HEK293 (cell line): ENCODE results near the gene MLX.
A peak's percentile ranks its signal among the peaks of the same experiment; 100 is the strongest.

Experiments used
- GLIS1 ChIP-seq: fragments of 450-650 bp; formaldehyde crosslinking; IDR thresholded peaks from 2 replicates; pipeline ENCODE4 v1.5.1; 2016; ENCODE audit warnings: missing biosample characterization, missing genetic modification characterization
- IKZF3 ChIP-seq: fragments of 450-650 bp; IDR thresholded peaks from 2 replicates; pipeline ENCODE4 v1.5.0; 2018; ENCODE audit warnings: missing biosample characterization, mild to moderate bottlenecking, missing genetic modification characterization, moderate library complexity
- KLF1 ChIP-seq: fragments of 450-650 bp; formaldehyde crosslinking; IDR thresholded peaks from 2 replicates; pipeline ENCODE4 v1.5.1; 2016; ENCODE audit warnings: missing biosample characterization, missing genetic modification characterization
- KLF16 ChIP-seq: fragments of 450-650 bp; formaldehyde crosslinking; IDR thresholded peaks from 2 replicates; pipeline ENCODE4 v1.5.1; 2017; ENCODE audit warnings: missing biosample characterization, missing genetic modification characterization
- KLF9 ChIP-seq: fragments of 450-650 bp; formaldehyde crosslinking; IDR thresholded peaks from 2 replicates; pipeline ENCODE4 v1.5.1; 2016; ENCODE audit warnings: missing biosample characterization, missing genetic modification characterization, low read depth
- MYNN ChIP-seq: fragments of 450-650 bp; formaldehyde crosslinking; IDR thresholded peaks from 2 replicates; pipeline ENCODE4 v1.5.1; 2016; ENCODE audit warnings: missing biosample characterization, missing genetic modification characterization, borderline replicate concordance
- OSR2 ChIP-seq: fragments of 450-650 bp; formaldehyde crosslinking; IDR thresholded peaks from 2 replicates; pipeline ENCODE4 v1.5.1; 2016; ENCODE audit warnings: missing biosample characterization, missing genetic modification characterization
- PATZ1 ChIP-seq: fragments of 450-650 bp; formaldehyde crosslinking; IDR thresholded peaks from 2 replicates; pipeline ENCODE4 v1.5.1; 2016; ENCODE audit warnings: missing biosample characterization, missing genetic modification characterization
- REST ChIP-seq: fragments of 450-650 bp; formaldehyde crosslinking; IDR thresholded peaks from 2 replicates; pipeline ENCODE4 v1.5.1; 2016; ENCODE audit warnings: missing biosample characterization, missing genetic modification characterization
- SP7 ChIP-seq: fragments of 450-650 bp; formaldehyde crosslinking; IDR thresholded peaks from 2 replicates; pipeline ENCODE4 v1.5.1; 2016; ENCODE audit warnings: missing biosample characterization, missing genetic modification characterization
- WT1 ChIP-seq: fragments of 450-650 bp; formaldehyde crosslinking; IDR thresholded peaks from 2 replicates; pipeline ENCODE4 v1.5.1; 2016; ENCODE audit warnings: missing biosample characterization, missing genetic modification characterization
- ZBTB17 ChIP-seq: fragments of 450-650 bp; formaldehyde crosslinking; IDR thresholded peaks from 2 replicates; pipeline ENCODE4 v1.5.1; 2016; ENCODE audit warnings: missing biosample characterization, missing genetic modification characterization
- ZBTB20 ChIP-seq: fragments of 450-650 bp; formaldehyde crosslinking; IDR thresholded peaks from 2 replicates; pipeline ENCODE4 v1.5.1; 2016; ENCODE audit warnings: missing biosample characterization, missing genetic modification characterization
- ZBTB21 ChIP-seq: fragments of 450-650 bp; formaldehyde crosslinking; IDR thresholded peaks from 2 replicates; pipeline ENCODE4 v1.5.1; 2017; ENCODE audit warnings: missing biosample characterization, missing genetic modification characterization
- ZBTB8A ChIP-seq: fragments of 450-650 bp; formaldehyde crosslinking; IDR thresholded peaks from 2 replicates; pipeline ENCODE4 v1.5.1; 2016; ENCODE audit warnings: missing biosample characterization, missing genetic modification characterization
- ZNF146 ChIP-seq: fragments of 450-650 bp; formaldehyde crosslinking; IDR thresholded peaks from 2 replicates; pipeline ENCODE4 v1.5.1; 2016; ENCODE audit warnings: missing biosample characterization, missing genetic modification characterization
- ZNF2 ChIP-seq: fragments of 450-650 bp; formaldehyde crosslinking; IDR thresholded peaks from 2 replicates; pipeline ENCODE4 v1.5.1; 2016; ENCODE audit warnings: missing biosample characterization, missing genetic modification characterization
- ZNF248 ChIP-seq: fragments of 450-650 bp; formaldehyde crosslinking; IDR thresholded peaks from 2 replicates; pipeline ENCODE4 v1.5.1; 2017; ENCODE audit warnings: missing biosample characterization, missing genetic modification characterization
- ZNF501 ChIP-seq: fragments of 450-650 bp; formaldehyde crosslinking; IDR thresholded peaks from 2 replicates; pipeline ENCODE4 v1.5.1; 2016; ENCODE audit warnings: missing biosample characterization, missing genetic modification characterization
- ZNF544 ChIP-seq: fragments of 450-650 bp; formaldehyde crosslinking; IDR thresholded peaks from 2 replicates; pipeline ENCODE4 v1.5.0; 2017; ENCODE audit warnings: missing biosample characterization, missing genetic modification characterization
- ZNF571 ChIP-seq: fragments of 450-650 bp; formaldehyde crosslinking; IDR thresholded peaks from 2 replicates; pipeline ENCODE4 v1.5.0; 2017; ENCODE audit warnings: missing biosample characterization, missing genetic modification characterization
- ZNF585B ChIP-seq: fragments of 450-650 bp; formaldehyde crosslinking; IDR thresholded peaks from 2 replicates; pipeline ENCODE4 v1.5.1; 2016; ENCODE audit warnings: missing biosample characterization, missing genetic modification characterization
- ZNF621 ChIP-seq: fragments of 450-650 bp; formaldehyde crosslinking; IDR thresholded peaks from 2 replicates; pipeline ENCODE4 v1.5.1; 2017; ENCODE audit warnings: missing biosample characterization, missing genetic modification characterization
- ZNF670 ChIP-seq: fragments of 450-650 bp; formaldehyde crosslinking; IDR thresholded peaks from 2 replicates; pipeline ENCODE4 v1.5.1; 2016; ENCODE audit warnings: missing biosample characterization, missing genetic modification characterization, low read depth
- ZNF768 ChIP-seq: fragments of 450-650 bp; formaldehyde crosslinking; IDR thresholded peaks from 2 replicates; pipeline ENCODE4 v1.5.1; 2018; ENCODE audit warnings: missing biosample characterization, mild to moderate bottlenecking, missing genetic modification characterization
- ZNF843 ChIP-seq: fragments of 450-650 bp; formaldehyde crosslinking; IDR thresholded peaks from 2 replicates; pipeline ENCODE4 v1.5.1; 2016; ENCODE audit warnings: missing biosample characterization, missing genetic modification characterization
- ZSCAN30 ChIP-seq: fragments of 450-650 bp; IDR thresholded peaks from 2 replicates; pipeline ENCODE4 v1.5.1; 2018; ENCODE audit warnings: missing biosample characterization, mild to moderate bottlenecking, missing genetic modification characterization, moderate library complexity
- TF ChIP-seq, protein P1 (sequence below): fragments of 450-650 bp; formaldehyde crosslinking; IDR thresholded peaks from 2 replicates; pipeline ENCODE4 v1.5.1; 2016; ENCODE audit warnings: missing biosample characterization, missing genetic modification characterization, low read depth
- TF ChIP-seq, protein P2 (sequence below): fragments of 450-650 bp; IDR thresholded peaks from 2 replicates; pipeline ENCODE4 v1.5.1; 2018; ENCODE audit warnings: missing biosample characterization, missing genetic modification characterization
- TF ChIP-seq, protein P3 (sequence below): fragments of 450-650 bp; formaldehyde crosslinking; IDR thresholded peaks from 2 replicates; pipeline ENCODE4 v1.5.1; 2016; ENCODE audit warnings: missing biosample characterization, missing genetic modification characterization

MLX gene

GRCh38 chr17:42554250-42555121 is 12.4 kb upstream of the MLX start (continued):
- TF ChIP-seq REST (peak; percentile 61; the same call in 1 of the 2 replicates), ZNF571 (no peak), ZNF248 (no peak), ZNF843 (tag by site-specific recombination) (peak; percentile 53; the same call in 1 of the 2 replicates), ZBTB17 (tag by site-specific recombination) (peak; percentile 97), SP7 (tag by site-specific recombination) (peak; percentile 68), ZNF670 (tag by site-specific recombination) (no peak), ZNF768 (tag by site-specific recombination) (no peak), ZSCAN30 (peak; percentile 64; the same call in 1 of the 2 replicates), OSR2 (peak; percentile 10), MYNN (tag by site-specific recombination) (no peak), ZBTB20 (peak; percentile 95), ZNF544 (no peak), PATZ1 (peak; percentile 92), ZBTB21 (peak; percentile 94), ZBTB8A (peak; percentile 62), KLF1 (peak; percentile 34), ZNF585B (tag by site-specific recombination) (0 out of 2 replicates have a peak, but pooled peaks have one; percentile 5), ZNF146 (tag by site-specific recombination) (peak; percentile 5), GLIS1 (peak; percentile 92), KLF9 (tag by site-specific recombination) (peak; percentile 94), ZNF2 (tag by site-specific recombination) (peak; percentile 85; the same call in 1 of the 2 replicates), WT1 (peak; percentile 8; the same call in 1 of the 2 replicates), ZNF501 (tag by site-specific recombination) (peak; percentile 81), KLF16 (peak; percentile 85), IKZF3 (tag by site-specific recombination) (peak; percentile 71; the same call in 1 of the 2 replicates), ZNF621 (no peak)
- TF ChIP-seq, protein P1, sequence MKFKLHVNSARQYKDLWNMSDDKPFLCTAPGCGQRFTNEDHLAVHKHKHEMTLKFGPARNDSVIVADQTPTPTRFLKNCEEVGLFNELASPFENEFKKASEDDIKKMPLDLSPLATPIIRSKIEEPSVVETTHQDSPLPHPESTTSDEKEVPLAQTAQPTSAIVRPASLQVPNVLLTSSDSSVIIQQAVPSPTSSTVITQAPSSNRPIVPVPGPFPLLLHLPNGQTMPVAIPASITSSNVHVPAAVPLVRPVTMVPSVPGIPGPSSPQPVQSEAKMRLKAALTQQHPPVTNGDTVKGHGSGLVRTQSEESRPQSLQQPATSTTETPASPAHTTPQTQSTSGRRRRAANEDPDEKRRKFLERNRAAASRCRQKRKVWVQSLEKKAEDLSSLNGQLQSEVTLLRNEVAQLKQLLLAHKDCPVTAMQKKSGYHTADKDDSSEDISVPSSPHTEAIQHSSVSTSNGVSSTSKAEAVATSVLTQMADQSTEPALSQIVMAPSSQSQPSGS: peak; percentile 93
- TF ChIP-seq, protein P2, sequence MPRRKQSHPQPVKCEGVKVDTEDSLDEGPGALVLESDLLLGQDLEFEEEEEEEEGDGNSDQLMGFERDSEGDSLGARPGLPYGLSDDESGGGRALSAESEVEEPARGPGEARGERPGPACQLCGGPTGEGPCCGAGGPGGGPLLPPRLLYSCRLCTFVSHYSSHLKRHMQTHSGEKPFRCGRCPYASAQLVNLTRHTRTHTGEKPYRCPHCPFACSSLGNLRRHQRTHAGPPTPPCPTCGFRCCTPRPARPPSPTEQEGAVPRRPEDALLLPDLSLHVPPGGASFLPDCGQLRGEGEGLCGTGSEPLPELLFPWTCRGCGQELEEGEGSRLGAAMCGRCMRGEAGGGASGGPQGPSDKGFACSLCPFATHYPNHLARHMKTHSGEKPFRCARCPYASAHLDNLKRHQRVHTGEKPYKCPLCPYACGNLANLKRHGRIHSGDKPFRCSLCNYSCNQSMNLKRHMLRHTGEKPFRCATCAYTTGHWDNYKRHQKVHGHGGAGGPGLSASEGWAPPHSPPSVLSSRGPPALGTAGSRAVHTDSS: peak; percentile 47; the same call in 1 of the 2 replicates
- TF ChIP-seq, protein P3, sequence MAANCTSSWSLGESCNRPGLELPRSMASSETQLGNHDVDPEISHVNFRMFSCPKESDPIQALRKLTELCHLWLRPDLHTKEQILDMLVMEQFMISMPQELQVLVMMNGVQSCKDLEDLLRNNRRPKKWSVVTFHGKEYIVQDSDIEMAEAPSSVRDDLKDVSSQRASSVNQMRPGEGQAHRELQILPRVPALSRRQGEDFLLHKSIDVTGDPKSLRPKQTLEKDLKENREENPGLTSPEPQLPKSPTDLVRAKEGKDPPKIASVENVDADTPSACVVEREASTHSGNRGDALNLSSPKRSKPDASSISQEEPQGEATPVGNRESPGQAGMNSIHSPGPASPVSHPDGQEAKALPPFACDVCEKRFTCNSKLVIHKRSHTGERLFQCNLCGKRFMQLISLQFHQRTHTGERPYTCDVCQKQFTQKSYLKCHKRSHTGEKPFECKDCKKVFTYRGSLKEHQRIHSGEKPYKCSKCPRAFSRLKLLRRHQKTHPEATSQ (tag by site-specific recombination): 0 out of 2 replicates have a peak, but pooled peaks have one; percentile 19
